Adrenal gland (tissue), 5 donors: ENCODE data around the gene KRT81.

Experiments
- CTCF ChIP-seq, 6 experiments: fragments of 450-650 bp in 4 of 6; fragments of 200-600 bp in 2 of 6; sonication (generic) in 1 of 6; IDR thresholded peaks; 1 replicate in 5 of 6; 2 replicates in 1 of 6; pipeline versions ENCODE4 v1.5.1 to v1.8.0; 2016 to 2021; ENCODE audit warnings: antibody characterized with exemption in 6 of 6, mild to moderate bottlenecking in 2 of 6, moderate library complexity in 1 of 6
- POLR2A ChIP-seq, 2 donors: fragments of 450-650 bp; IDR thresholded peaks; one replicate each; pipeline ENCODE4 v1.6.1; 2017; ENCODE audit warnings: antibody characterized with exemption in 2 of 2, mild to moderate bottlenecking in 2 of 2, moderate library complexity in 1 of 2
- donor health status: DM: no; HTN: no; CAD: no.

GRCh38 chr12:52295663-52296062 is 4.3 kb upstream of the KRT81 start:
- TF ChIP-seq CTCF (IDR thresholded peaks at IDR 0.05), result no peak
- no peak for TF ChIP-seq POLR2A (IDR thresholded peaks at IDR 0.05)
